Measurements from ENCODE around the gene FBRS. TPM values are rescaled to one million over a fixed set of nuclear protein-coding genes. Genes with fewer than 3 reads are reported as not detected.

FBRS gene
- total and polyA plus RNA-seq, 2 of the 8 experiments (the other 6 are each of a cell fraction or from before 2014, with no cell fraction given), result 2.4 to 13.9 TPM

- no peak for TF ChIP-seq TEAD4 (IDR thresholded peaks at IDR 0.05; ENCODE audit: low read depth, low read length)
- no peak for TF ChIP-seq SIRT6 (IDR thresholded peaks at IDR 0.05; ENCODE audit: low read length)
- TF ChIP-seq CHD1 (IDR thresholded peaks at IDR 0.05; ENCODE audit: low read depth, low read length), result no peak
- no peak for TF ChIP-seq SP4 (IDR thresholded peaks at IDR 0.05; ENCODE audit: low read length)
- TF ChIP-seq CHD7 (IDR thresholded peaks at IDR 0.05; ENCODE audit: insufficient replicate concordance, low read length), result no peak
- TF ChIP-seq CBX8 (IDR thresholded peaks at IDR 0.05; ENCODE audit: borderline replicate concordance, low read depth, low read length), result no peak
- TF ChIP-seq TCF12 (IDR thresholded peaks at IDR 0.05; ENCODE audit: low read depth, low read length), result no peak
- TF ChIP-seq POU5F1 (IDR thresholded peaks at IDR 0.05; ENCODE audit: low read depth, low read length), result no peak
- no peak for TF ChIP-seq NRF1 (IDR thresholded peaks at IDR 0.05; ENCODE audit: low read depth, low read length)
Measured at GRCh38 chr16:30641378-30641982, 16.8 kb upstream of the FBRS start (continued).
